ENCODE data around the gene STXBP1. TPM values are rescaled to one million over a fixed set of nuclear protein-coding genes. Genes with fewer than 3 reads are reported as not detected.

Gene STXBP1
- total RNA-seq, 1 experiment from 2014 or later: 10.9 TPM

DNA sequence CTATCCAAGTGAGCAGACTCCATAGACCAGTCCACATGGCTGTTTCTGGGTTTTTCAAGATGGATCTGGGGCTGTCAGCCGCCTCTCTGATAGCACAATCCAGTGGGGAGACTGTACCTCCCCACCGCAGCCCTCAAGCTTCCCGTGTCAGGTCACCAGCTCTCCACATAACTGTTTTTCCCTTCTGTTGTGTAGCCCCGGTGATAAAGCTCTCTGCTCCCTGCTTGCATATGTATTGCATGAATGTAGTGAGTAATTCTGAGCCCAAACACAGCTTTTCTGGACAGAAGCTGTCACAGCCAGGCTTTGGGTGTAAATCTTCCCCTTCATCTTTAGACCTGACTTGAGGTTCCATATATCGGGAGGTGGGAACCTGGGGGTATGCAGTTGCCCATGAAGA lies 71.6 kb downstream of the STXBP1 start:
- no peak for DNase-seq (ENCODE audit: low spot score)
- Histone ChIP-seq H3K4me1 (ENCODE audit: insufficient read depth, low read length, poor library complexity, severe bottlenecking) (no peaks in the 10 kb centered on the region), H3K4me3 (ENCODE audit: low read depth, low read length, poor library complexity, severe bottlenecking) (no peak overlapping the region), H3K27me3 (replicated peaks; ENCODE audit: insufficient read depth, low read depth, low read length, poor library complexity) (no peaks in the 10 kb centered on the region), H3K27ac (ENCODE audit: low read depth, low read length, poor library complexity, severe bottlenecking) (no peak overlapping the region), H3K36me3 (ENCODE audit: insufficient read depth, low read length, poor library complexity, severe bottlenecking) (no peaks in the 10 kb centered on the region), H3K9me3 (ENCODE audit: low read depth, low read length, poor library complexity, severe bottlenecking) (no peaks in the 10 kb centered on the region)
- ChIA-PET POLR2A (ENCODE audit: low non-redundant PET) (no interaction called here), CTCF (interaction anchor here (0.5 kb wide), 1 partner anchor 341 kb away, joined by 7 read pairs; no protein-coding TSS in a partner anchor)
- TF ChIP-seq, protein P1, sequence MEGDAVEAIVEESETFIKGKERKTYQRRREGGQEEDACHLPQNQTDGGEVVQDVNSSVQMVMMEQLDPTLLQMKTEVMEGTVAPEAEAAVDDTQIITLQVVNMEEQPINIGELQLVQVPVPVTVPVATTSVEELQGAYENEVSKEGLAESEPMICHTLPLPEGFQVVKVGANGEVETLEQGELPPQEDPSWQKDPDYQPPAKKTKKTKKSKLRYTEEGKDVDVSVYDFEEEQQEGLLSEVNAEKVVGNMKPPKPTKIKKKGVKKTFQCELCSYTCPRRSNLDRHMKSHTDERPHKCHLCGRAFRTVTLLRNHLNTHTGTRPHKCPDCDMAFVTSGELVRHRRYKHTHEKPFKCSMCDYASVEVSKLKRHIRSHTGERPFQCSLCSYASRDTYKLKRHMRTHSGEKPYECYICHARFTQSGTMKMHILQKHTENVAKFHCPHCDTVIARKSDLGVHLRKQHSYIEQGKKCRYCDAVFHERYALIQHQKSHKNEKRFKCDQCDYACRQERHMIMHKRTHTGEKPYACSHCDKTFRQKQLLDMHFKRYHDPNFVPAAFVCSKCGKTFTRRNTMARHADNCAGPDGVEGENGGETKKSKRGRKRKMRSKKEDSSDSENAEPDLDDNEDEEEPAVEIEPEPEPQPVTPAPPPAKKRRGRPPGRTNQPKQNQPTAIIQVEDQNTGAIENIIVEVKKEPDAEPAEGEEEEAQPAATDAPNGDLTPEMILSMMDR (conservative IDR thresholded peaks at IDR 0.05; ENCODE audit: low read depth, low read length): no peak
- no peak for TF ChIP-seq EZH2 (IDR thresholded peaks at IDR 0.05; ENCODE audit: borderline replicate concordance, low read depth, low read length, poor library complexity, severe bottlenecking)
- intact Hi-C loops (cut with micrococcal nuclease; ENCODE audit: unreplicated experiment): no loop called here
- no TSS peak for BruUV-seq (replicated peaks)

DNA sequence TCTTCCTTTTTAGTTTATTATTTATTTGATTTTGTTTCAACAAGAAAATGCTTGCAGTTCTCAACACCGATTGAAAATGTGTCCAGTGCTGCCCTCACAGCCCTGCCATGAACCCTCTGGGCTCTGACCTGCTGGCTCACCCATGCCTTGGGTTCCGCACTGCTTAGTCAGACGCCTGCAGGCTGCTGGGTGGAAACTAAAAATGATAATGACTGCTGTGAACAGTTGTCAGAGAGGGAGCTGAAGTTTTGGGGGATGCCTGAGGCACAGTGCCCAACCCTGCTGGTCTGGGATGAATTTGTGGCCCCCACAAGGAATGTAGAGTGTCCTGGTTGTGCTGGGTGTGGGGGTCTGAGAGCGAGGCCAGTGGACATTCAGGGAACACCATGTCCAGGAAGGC lies 72.5 kb downstream of the STXBP1 start:
- Histone ChIP-seq H3K4me3 (ENCODE audit: low read depth, low read length, poor library complexity, severe bottlenecking) (no peak overlapping the region), H3K9me3 (ENCODE audit: low read depth, low read length, poor library complexity, severe bottlenecking) (no peaks in the 10 kb centered on the region), H3K36me3 (ENCODE audit: insufficient read depth, low read length, poor library complexity, severe bottlenecking) (no peaks in the 10 kb centered on the region), H3K27ac (ENCODE audit: low read depth, low read length, poor library complexity, severe bottlenecking) (no peak overlapping the region), H3K27me3 (replicated peaks; ENCODE audit: insufficient read depth, low read depth, low read length, poor library complexity) (no peaks in the 10 kb centered on the region), H3K4me1 (ENCODE audit: insufficient read depth, low read length, poor library complexity, severe bottlenecking) (no peaks in the 10 kb centered on the region)
- TF ChIP-seq, protein P1 (conservative IDR thresholded peaks at IDR 0.05; ENCODE audit: low read depth, low read length): no peak
- no peak for TF ChIP-seq EZH2 (IDR thresholded peaks at IDR 0.05; ENCODE audit: borderline replicate concordance, low read depth, low read length, poor library complexity, severe bottlenecking)
- DNase-seq (ENCODE audit: low spot score): no peak
- BruUV-seq (replicated peaks): no TSS peak
- ChIA-PET CTCF (no interaction called here), POLR2A (ENCODE audit: low non-redundant PET) (no interaction called here)
- intact Hi-C loops (cut with micrococcal nuclease; ENCODE audit: unreplicated experiment): no loop called here

DNA sequence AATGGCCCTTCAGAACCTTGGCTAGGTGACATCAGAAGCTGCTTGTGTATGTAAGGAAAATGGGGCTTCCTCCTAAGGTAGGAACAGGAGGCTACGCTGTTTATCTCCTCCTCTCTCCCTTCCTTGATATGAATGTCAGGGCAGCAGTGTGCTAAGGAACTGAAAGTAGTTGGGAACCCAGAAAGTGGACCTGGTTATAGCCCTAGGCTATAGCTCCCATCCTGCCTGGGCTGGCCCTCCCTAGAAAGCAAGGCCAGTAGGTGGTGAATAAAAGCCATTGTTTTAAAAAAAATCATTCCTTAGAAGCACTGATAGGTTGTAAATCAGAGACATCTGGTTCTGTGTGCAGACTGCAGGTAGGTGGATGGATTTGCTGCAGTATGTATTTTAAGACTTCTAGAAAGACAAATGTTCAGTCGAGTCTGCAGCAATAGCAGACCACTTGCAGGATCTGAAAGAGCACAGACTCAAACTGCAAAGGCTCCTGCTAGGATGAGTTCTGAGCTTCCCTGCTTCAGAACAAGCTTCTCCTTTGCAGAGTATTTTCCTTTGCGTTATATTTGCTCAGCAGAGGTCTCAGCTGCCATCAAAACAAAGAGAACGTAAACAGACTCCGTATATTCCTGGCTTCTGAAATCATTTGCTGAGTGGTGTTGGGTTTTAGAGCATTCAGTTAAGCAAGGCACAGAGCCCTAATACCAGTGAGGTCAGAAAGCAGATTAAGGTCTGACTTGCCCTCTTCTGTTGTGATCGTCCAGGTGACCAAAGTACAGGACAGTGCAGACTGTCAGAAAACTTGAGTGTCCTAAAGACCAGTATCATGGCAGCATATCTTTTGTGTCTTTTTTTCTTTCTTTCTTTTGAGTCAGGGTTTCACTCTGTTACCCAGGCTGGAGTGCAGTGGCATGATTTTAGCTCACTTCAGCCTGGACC lies 74.7 kb downstream of the STXBP1 start:
- Histone ChIP-seq H3K9me3 (ENCODE audit: low read depth, low read length, poor library complexity, severe bottlenecking) (no peaks in the 10 kb centered on the region), H3K27ac (ENCODE audit: low read depth, low read length, poor library complexity, severe bottlenecking) (no peak overlapping the region), H3K36me3 (ENCODE audit: insufficient read depth, low read length, poor library complexity, severe bottlenecking) (no peaks in the 10 kb centered on the region), H3K4me3 (ENCODE audit: low read depth, low read length, poor library complexity, severe bottlenecking) (no peak overlapping the region), H3K4me1 (ENCODE audit: insufficient read depth, low read length, poor library complexity, severe bottlenecking) (no peaks in the 10 kb centered on the region), H3K27me3 (replicated peaks; ENCODE audit: insufficient read depth, low read depth, low read length, poor library complexity) (no peaks in the 10 kb centered on the region)
- ChIA-PET CTCF (no interaction called here), POLR2A (ENCODE audit: low non-redundant PET) (no interaction called here)
- no peak for TF ChIP-seq EZH2 (IDR thresholded peaks at IDR 0.05; ENCODE audit: borderline replicate concordance, low read depth, low read length, poor library complexity, severe bottlenecking)
- BruUV-seq (replicated peaks): no TSS peak
- no peak for DNase-seq (ENCODE audit: low spot score)
- intact Hi-C loops (cut with micrococcal nuclease; ENCODE audit: unreplicated experiment): no loop called here
